Neural cell (in vitro differentiated cells): ENCODE measurements around the gene ZNF804A. TPM values are rescaled to one million over a fixed set of nuclear protein-coding genes. Genes with fewer than 3 reads are reported as not detected.

Experiments
- H2AFZ ChIP-seq: fragments of 200-600, 300-800 bp; sonication (generic), shearing (Covaris generic); 2 replicates; pipeline ENCODE4 v1.6.0; 2014; ENCODE audit warnings: low read depth, mild to moderate bottlenecking, antibody characterized with exemption, low read length, moderate library complexity
- H3F3A ChIP-seq: fragments of 200-600 bp; shearing (Covaris generic); 2 replicates; pipeline ENCODE4 v1.6.1; 2016; ENCODE audit warnings: mild to moderate bottlenecking, moderate library complexity, mixed read lengths, antibody characterized with exemption, low read length; ENCODE audit not compliant: insufficient read depth, poor library complexity, severe bottlenecking
- H3K27ac ChIP-seq: fragments of 200-600, 300-800 bp; sonication (generic), shearing (Covaris generic); 2 replicates; pipeline ENCODE4 v1.5.1; 2014; ENCODE audit warnings: mild to moderate bottlenecking, low read length, moderate library complexity
- H3K27me3 ChIP-seq: fragments of 300-800, 200-600 bp; sonication (generic), shearing (Covaris generic); 2 replicates; pipeline ENCODE4 v1.6.0; 2014; ENCODE audit warnings: mild to moderate bottlenecking, low read depth, low read length, moderate library complexity; ENCODE audit not compliant: insufficient read depth
- H3K36me3 ChIP-seq: fragments of 300-800, 200-600 bp; sonication (generic), shearing (Covaris generic); 2 replicates; pipeline ENCODE4 v1.5.1; 2014; ENCODE audit warnings: mild to moderate bottlenecking, antibody characterized with exemption, low read length, moderate library complexity; ENCODE audit not compliant: insufficient read depth
- H3K4me2 ChIP-seq: fragments of 300-800, 200-600 bp; sonication (generic), shearing (Covaris generic); 2 replicates; pipeline ENCODE4 v1.6.0; 2014; ENCODE audit warnings: mild to moderate bottlenecking, low read length
- H3K4me3 ChIP-seq: fragments of 300-800, 200-600 bp; sonication (generic), shearing (Covaris generic); 2 replicates; pipeline ENCODE4 v1.5.1; 2014; ENCODE audit warnings: mild to moderate bottlenecking, low read length, moderate library complexity
- H3K79me2 ChIP-seq: fragments of 200-600 bp; shearing (Covaris generic); replicated peaks from 2 replicates; pipeline ENCODE4 v1.6.0; 2014; ENCODE audit warnings: mild to moderate bottlenecking, low read length, moderate library complexity; ENCODE audit not compliant: insufficient read depth
- H3K9ac ChIP-seq: fragments of 300-800, 200-600 bp; sonication (generic), shearing (Covaris generic); 2 replicates; pipeline ENCODE4 v1.6.1; 2016; ENCODE audit warnings: mild to moderate bottlenecking, low read length, mixed read lengths
- H3K9me2 ChIP-seq: fragments of 200-600 bp; shearing (Covaris generic); 2 replicates; pipeline ENCODE4 v1.6.1; 2016; ENCODE audit warnings: mild to moderate bottlenecking, low read length, mixed read lengths; ENCODE audit not compliant: insufficient read depth
- H3K9me3 ChIP-seq: fragments of 200-600, 300-800 bp; sonication (generic), shearing (Covaris generic); 2 replicates; pipeline ENCODE4 v1.6.1; 2016; ENCODE audit warnings: mild to moderate bottlenecking, mixed run types, low read length, moderate library complexity, mixed read lengths
- H4K20me1 ChIP-seq: fragments of 200-600 bp; shearing (Covaris generic); 2 replicates; pipeline ENCODE4 v1.6.1; 2016; ENCODE audit warnings: mild to moderate bottlenecking, mixed run types; ENCODE audit not compliant: insufficient read depth
- CTCF ChIP-seq: fragments of 450-650 bp; IDR thresholded peaks from 2 replicates; pipeline ENCODE4 v1.5.1; 2014; ENCODE audit warnings: antibody characterized with exemption, mild to moderate bottlenecking, moderate library complexity; ENCODE audit not compliant: poor library complexity, severe bottlenecking
- EP300 ChIP-seq: fragments of 450-650 bp; conservative IDR thresholded peaks from 2 replicates; pipeline ENCODE4 v1.6.1; 2014; ENCODE audit warnings: antibody characterized with exemption, mild to moderate bottlenecking, moderate library complexity; ENCODE audit not compliant: poor library complexity, severe bottlenecking
- EZH2 ChIP-seq: fragments of 200-600, 300-800 bp; shearing (Covaris generic), sonication (generic); IDR thresholded peaks from 2 replicates; pipeline ENCODE4 v1.6.1; 2014; ENCODE audit warnings: antibody characterized with exemption, low read length, borderline replicate concordance, mild to moderate bottlenecking; ENCODE audit not compliant: insufficient read depth, poor library complexity, severe bottlenecking
- MXI1 ChIP-seq: fragments of 450-650 bp; conservative IDR thresholded peaks from 2 replicates; pipeline ENCODE4 v1.6.1; 2014; ENCODE audit warnings: antibody characterized with exemption, mild to moderate bottlenecking; ENCODE audit not compliant: poor library complexity, severe bottlenecking
- POLR2AphosphoS5 ChIP-seq: IDR thresholded peaks from 2 replicates; pipeline ENCODE4 v1.6.1; 2012
- RAD21 ChIP-seq: fragments of 450-650 bp; conservative IDR thresholded peaks from 2 replicates; pipeline ENCODE4 v1.6.1; 2014; ENCODE audit warnings: antibody characterized with exemption, mild to moderate bottlenecking, moderate library complexity
- REST ChIP-seq: IDR thresholded peaks from 2 replicates; pipeline ENCODE4 v1.6.1; 2012; ENCODE audit warnings: borderline replicate concordance
- SMC3 ChIP-seq: fragments of 450-650 bp; conservative IDR thresholded peaks from 2 replicates; pipeline ENCODE4 v1.6.1; 2014; ENCODE audit warnings: antibody characterized with exemption, mild to moderate bottlenecking, moderate library complexity; ENCODE audit not compliant: poor library complexity
- TAF1 ChIP-seq: IDR thresholded peaks from 2 replicates; pipeline ENCODE4 v1.6.1; 2012; ENCODE audit warnings: low read depth
- polyA plus RNA-seq: library from polyadenylated mRNA; depleted of rRNA; stranded (reverse); fragments of >200 nt; gene quantifications from 2 replicates; pipeline ENCODE4 v1.2.3, GENCODE V29; 2014

ZNF804A gene
- polyA plus RNA-seq, 1 donor from 2014 or later: 2.7 TPM

- TF ChIP-seq SMC3: no peak
- TF ChIP-seq REST: no peak
- TF ChIP-seq EZH2: no peak
- TF ChIP-seq RAD21: no peak
- no peak for TF ChIP-seq TAF1
- no peaks in the 10 kb centered on the region for H3K79me2 ChIP-seq
- H3K9me2 ChIP-seq: no peaks in the 10 kb centered on the region
- no peak overlapping the region for H3K27ac ChIP-seq
- H3K9me3 ChIP-seq: no peaks in the 10 kb centered on the region
- H3K27me3 ChIP-seq: no peaks in the 10 kb centered on the region
- no peaks in the 10 kb centered on the region for H4K20me1 ChIP-seq
- no peaks in the 10 kb centered on the region for H3F3A ChIP-seq
- H3K9ac ChIP-seq: no peak overlapping the region
- no peak overlapping the region for H2AFZ ChIP-seq
- no peaks in the 10 kb centered on the region for H3K36me3 ChIP-seq
- no peak overlapping the region for H3K4me2 ChIP-seq
- H3K4me3 ChIP-seq: no peak overlapping the region
These were observed 85.6 kb downstream of the ZNF804A start for GRCh38 chr2:184683911-184684310.

GRCh38 chr2:184685999-184686841 is 87.9 kb downstream of the ZNF804A start:
- no peaks in the 10 kb centered on the region for H3K79me2 ChIP-seq
- no peak overlapping the region for H2AFZ ChIP-seq

More at GRCh38 chr2:184685999-184686841, 87.9 kb downstream of the ZNF804A start:
- no peak overlapping the region for H3K27ac ChIP-seq
- no peaks in the 10 kb centered on the region for H3K9me3 ChIP-seq
- no peaks in the 10 kb centered on the region for H3F3A ChIP-seq
- no peaks in the 10 kb centered on the region for H3K27me3 ChIP-seq
- H3K9ac ChIP-seq: no peak overlapping the region
- no peaks in the 10 kb centered on the region for H4K20me1 ChIP-seq
- no peak overlapping the region for H3K4me2 ChIP-seq
- no peaks in the 10 kb centered on the region for H3K36me3 ChIP-seq
- no peaks in the 10 kb centered on the region for H3K9me2 ChIP-seq
- TF ChIP-seq CTCF (no peak), RAD21 (no peak), SMC3 (no peak), MXI1 (no peak), EP300 (no peak), REST (no peak), POLR2AphosphoS5 (no peak), EZH2 (no peak), TAF1 (no peak)
- H3K4me3 ChIP-seq: no peak overlapping the region
